GM21360 (cell line): ENCODE data around the gene TRAP1.
"Not testable (repeated sequence)": the region's sequence is repeated elsewhere in the genome, so short reads cannot be mapped to it uniquely, and the experiment has no call there.

Experiments
- ATAC-seq: cut with Tn5 transposase; IDR thresholded peaks from one replicate; pipeline ENCODE4 v1.9.1; 2021; ENCODE audit warnings: mild to moderate bottlenecking, moderate library complexity; ENCODE audit not compliant: unreplicated experiment

Gene TRAP1

GRCh38 chr16:3674513-3675295 lies 42.6 kb downstream of the TRAP1 start:
- no peak for ATAC-seq

GRCh38 chr16:3673676-3674377 lies 43.5 kb downstream of the TRAP1 start:
- ATAC-seq: no peak

DNA sequence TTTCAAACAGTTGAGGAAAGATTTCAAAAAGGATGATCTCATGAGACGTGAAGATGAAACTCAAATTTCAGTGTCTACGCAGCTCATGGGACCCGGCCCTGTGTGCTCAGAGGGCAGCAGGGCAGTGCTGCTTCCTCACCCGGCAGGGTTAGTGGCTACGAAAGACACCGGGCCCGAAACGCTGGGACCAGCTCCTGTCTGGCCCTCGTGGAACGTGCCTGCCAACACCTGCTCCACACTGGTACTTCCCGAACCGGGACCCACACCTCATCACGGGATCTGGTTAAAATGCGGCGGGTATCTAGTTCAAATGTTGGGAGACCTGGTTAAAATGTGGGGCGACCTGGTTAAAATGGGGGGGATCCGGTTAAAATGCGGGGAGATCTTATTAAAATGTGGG lies 44.1 kb downstream of the TRAP1 start:
- no peak for ATAC-seq

- ATAC-seq: no peak
Measured at GRCh38 chr16:3672571-3673041, 44.7 kb downstream of the TRAP1 start.

GRCh38 chr16:3671424-3671823 lies 45.9 kb downstream of the TRAP1 start:
- ATAC-seq: no peak

DNA sequence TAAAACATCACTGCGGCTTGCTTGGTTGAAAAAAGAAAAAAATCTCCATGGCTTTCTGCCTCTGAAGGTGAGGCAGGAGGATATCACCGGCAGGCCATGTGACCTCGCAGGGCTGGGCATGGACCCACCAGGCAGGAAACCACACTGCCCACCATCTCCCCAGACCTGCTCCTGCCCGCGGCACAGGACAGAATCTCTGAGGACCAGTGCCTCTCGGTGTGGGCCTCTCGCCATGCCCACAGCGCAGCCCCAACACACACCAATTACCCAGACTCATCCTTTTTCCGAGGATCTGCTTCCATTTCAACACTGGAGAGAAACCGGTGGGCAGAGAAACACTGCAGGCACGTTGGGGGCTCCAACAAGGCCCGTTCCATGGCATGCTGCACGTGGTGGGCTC lies 46.6 kb downstream of the TRAP1 start:
- ATAC-seq: no peak

GRCh38 chr16:3669082-3669481 lies 48.2 kb downstream of the TRAP1 start:
- ATAC-seq: no peak

- ATAC-seq: no peak
Measured at GRCh38 chr16:3668626-3669025, 48.7 kb downstream of the TRAP1 start.

DNA sequence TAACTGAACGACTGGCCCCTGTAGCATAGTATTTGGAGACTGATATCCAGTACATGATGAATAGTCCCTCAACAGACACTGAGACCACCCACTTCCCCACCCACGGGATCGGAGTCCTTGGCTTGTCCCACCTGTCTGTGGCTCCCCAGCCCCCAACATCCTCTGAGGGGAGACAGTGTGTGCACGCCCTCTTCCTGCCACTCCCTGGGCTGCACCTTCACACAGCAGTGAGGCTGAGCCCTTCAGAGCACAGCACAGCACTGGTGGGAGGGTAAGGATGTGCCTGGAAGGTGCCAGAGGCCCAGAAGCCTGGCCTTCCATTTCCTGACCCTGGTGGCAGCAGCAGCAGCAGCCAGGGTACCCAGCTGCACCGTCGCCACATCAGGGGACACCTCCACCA lies 51.8 kb downstream of the TRAP1 start:
- ATAC-seq: no peak

DNA sequence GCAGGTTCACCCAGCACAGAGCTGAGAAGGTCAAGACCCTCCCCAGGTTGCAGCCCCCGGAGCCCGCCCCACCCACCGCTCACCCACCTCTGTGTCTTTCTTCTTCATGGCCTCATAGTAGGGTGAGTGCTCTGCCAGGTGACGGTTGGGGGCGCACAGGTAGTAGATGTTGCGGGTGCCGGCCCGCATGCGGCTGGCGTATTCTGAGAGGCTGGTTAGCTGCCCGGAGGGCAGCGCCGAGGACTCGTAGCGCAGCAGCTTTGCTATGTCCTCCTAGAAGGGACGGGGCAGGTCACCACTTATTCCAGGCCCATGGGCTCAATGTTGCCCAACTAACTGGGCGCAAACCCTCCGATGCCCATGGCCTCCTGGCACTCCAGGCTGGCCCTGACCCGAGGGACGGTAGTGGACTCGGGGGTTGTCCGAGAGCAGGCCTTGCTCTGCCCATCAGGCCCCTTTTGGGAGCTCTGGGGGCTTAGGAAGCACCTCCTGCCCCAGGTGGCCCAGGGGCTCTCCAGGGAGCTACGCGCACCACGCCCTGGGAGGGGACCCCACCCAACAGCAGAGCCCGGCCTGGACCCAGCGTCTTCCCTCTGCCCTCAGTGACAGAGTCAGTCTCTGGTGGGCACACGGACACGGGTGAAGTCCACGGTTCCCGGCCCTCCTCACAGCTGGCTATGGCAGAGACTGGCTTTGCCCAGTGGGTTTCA lies 53.0 kb downstream of the TRAP1 start:
- no peak for ATAC-seq

GRCh38 chr16:3662601-3663000 lies 54.7 kb downstream of the TRAP1 start:
- ATAC-seq: no peak

- ATAC-seq: no peak
Measured at GRCh38 chr16:3661922-3662321, 55.4 kb downstream of the TRAP1 start.

DNA sequence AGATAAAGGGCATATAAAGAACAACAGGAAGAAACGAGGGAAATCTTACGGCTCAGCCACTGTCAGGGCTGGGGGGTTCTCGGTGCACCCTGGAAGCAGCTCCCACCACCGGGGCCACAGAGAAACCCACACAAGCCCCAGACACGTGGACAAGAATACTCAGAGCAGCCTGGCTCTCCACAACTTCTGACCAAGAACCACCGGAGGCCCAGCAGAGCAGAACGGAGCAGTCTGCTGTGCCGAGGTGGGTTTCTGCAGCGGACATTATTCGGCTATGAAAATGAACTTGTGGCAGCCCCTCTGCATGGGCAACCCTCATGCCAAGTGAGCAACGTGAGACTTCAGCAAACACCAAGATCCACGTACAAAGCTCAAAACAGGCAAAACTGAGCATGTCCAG lies 56.0 kb downstream of the TRAP1 start:
- no peak for ATAC-seq

GRCh38 chr16:3659251-3659650 lies 58.1 kb downstream of the TRAP1 start:
- ATAC-seq: no peak

DNA sequence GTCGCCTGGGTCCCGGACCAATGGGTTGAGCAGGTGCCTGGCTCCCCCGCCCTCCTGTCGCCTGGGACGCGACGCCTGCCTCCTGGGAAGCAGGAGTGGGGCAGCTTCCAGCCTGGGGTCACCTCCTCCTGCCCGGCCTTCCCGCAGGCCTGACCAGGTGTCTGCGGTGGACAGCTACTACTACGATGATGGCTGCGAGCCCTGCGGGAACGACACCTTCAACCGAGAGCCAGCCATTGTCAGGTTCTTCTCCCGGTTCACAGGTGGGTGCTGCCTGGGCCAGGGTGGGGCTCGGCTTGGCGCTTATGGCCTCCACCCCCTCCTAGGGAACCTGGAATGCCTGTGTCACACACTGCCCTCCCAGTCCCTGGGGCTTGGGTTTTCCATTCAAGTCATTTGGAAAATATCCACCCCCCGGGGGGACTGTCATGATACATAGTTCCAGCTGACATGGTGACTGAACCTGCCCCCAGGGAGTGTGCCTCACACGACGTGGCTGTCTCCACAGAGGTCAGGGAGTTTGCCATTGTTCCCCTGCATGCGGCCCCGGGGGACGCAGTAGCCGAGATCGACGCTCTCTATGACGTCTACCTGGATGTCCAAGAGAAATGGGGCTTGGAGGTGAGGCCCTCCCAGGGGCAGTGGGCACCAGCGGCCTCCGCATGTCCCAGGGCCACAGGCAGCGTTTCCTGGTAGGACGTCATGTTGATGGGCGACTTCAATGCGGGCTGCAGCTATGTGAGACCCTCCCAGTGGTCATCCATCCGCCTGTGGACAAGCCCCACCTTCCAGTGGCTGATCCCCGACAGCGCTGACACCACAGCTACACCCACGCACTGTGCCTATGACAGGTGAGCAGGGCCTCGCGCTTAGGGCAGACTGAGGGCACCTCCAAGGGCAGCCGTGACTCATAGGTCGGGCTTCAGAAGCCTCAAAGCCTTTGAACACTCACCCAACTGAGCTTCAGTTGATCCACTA lies 60.5 kb downstream of the TRAP1 start:
- no peak for ATAC-seq

GRCh38 chr16:3656160-3656490 lies 61.2 kb downstream of the TRAP1 start:
- ATAC-seq: not testable (repeated sequence)

- ATAC-seq: no peak
Measured at GRCh38 chr16:3655396-3656159, 61.7 kb downstream of the TRAP1 start.

- ATAC-seq: no peak
Measured at GRCh38 chr16:3655030-3655395, 62.3 kb downstream of the TRAP1 start.

- ATAC-seq: no peak
Measured at GRCh38 chr16:3654249-3654991, 62.9 kb downstream of the TRAP1 start, which contains the start of gene DNASE1. Gene DNASE1, plus strand, starts transcription at chr16:3654691. Its CDS starts 683 bp downstream, at chr16:3655374.
